Stromal cell of bone marrow (primary cell): ENCODE results near the gene DACH1.

Experiments
- DNase-seq: peaks from one replicate; pipeline ENCODE4 v3.0.0-alpha.2; 2012; ENCODE audit warnings: low read depth

Gene DACH1

DNA sequence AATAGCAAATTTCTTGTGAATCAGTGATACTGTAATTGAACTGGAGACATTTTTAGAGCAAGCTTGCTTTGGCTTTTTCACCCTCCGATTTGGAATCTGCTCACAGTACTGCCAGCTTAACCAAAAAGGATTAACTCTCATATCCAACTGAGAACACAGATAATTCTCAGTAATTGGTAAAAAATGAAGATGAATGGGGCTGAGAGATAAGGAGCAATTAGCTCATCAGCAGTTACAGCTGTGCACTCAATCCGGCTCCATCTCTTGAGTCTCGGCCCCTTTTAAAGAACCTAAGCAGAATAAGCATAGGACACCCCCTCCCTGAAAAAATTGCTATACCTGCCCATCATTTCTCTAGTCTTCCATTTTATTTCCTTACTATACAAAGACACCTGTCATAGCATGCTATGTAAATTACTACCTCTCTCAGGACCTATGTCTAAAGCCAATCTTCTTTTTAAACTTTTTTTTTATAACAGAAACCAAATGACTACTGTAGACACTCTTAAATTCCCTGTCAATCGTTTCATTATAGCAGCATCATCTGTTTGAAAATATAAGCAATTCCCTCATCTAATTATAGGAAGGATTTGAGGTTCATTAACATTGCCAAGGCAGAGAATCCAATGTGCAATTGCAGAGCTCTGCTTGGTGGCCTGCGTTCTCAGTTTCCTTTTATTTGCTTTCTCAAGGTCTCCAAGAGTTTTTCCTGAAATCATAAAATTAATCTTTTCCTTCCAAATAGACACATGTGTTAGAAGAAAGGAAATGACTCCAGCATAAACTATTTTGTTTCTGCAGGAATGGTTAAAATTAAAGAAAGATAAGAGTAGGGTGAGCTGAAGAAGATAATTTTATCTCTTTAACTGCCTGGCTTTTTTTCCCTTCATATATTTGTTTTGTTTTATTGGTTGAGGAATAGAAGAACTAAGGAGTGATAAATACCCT is 242.1 kb downstream of the DACH1 start:
- DNase-seq = no peak

- no peak for DNase-seq
These were observed 245.6 kb downstream of the DACH1 start for GRCh38 chr13:71621174-71622124.

GRCh38 chr13:71619096-71619495 is 247.9 kb downstream of the DACH1 start:
- DNase-seq = no peak

- no peak for DNase-seq
These were observed 248.8 kb downstream of the DACH1 start for GRCh38 chr13:71618159-71618558.

- DNase-seq = no peak
These were observed 249.7 kb downstream of the DACH1 start for GRCh38 chr13:71617265-71617664.

GRCh38 chr13:71613066-71613745 is 253.8 kb downstream of the DACH1 start:
- no peak for DNase-seq

- DNase-seq = no peak
These were observed 255.7 kb downstream of the DACH1 start for GRCh38 chr13:71611292-71611691.

DNA sequence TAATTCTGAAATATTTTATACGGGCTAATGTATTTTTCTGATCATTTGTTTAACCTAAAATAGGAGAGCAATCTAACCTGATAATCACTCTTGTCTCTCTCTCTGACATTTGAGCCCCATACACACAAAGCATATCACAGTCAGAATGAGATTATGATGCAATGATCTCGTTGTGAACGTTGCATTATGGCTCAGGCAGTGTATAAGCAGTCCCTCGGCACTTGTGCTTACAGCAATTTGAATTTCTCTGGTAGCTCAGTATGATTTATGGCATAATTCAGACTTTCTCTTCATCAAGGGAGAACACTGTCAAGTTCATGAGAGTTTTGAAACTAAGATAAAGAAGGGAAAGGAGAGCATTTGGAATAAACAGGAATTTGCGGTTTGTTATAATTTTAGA is 256.1 kb downstream of the DACH1 start:
- DNase-seq = no peak

- no peak for DNase-seq
These were observed 257.7 kb downstream of the DACH1 start for GRCh38 chr13:71609271-71609670.

DNA sequence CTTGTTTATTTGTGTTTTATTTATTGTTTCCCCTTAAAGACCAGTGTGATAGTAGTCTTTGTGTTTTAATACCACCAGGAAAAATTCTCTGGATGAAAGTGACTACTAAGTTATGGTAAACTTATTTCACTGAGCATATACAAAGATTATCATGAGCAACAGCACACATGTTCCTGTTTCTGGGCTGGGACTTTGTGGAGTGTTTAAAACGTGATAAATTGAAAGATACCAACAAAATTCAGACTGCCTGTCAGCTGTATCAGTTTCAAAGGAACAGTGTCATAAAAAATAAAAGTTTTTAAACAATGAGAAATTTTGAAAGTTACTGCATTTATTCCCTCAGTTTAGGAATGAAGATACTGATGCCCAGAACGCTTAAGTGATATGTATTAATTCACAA is 259.4 kb downstream of the DACH1 start:
- no peak for DNase-seq

- no peak for DNase-seq
These were observed 260.2 kb downstream of the DACH1 start for GRCh38 chr13:71606818-71607217.

GRCh38 chr13:71605744-71606143 is 261.3 kb downstream of the DACH1 start:
- no peak for DNase-seq

DNA sequence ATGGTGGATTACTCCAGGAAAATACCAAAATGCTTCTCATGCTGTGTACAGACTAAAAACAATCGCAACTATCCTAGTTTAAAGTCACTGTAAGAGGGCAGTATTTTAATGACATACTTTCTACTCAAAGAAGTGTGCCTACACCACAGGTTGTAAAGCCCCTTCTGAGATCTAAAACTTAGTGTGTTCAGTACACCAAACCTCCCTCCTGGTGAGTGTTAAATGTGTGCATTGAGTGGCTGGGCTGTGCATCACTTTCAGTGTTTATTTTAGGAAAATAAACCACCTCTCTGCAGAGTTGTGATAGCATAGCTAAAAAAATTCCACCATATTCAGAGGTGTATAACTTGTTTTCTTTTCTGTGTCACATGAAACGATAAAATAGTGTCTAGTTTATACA is 263.7 kb downstream of the DACH1 start:
- DNase-seq = no peak

- DNase-seq = no peak
These were observed 264.7 kb downstream of the DACH1 start for GRCh38 chr13:71602344-71602743.

- DNase-seq = no peak
These were observed 269.9 kb downstream of the DACH1 start for GRCh38 chr13:71597150-71597549.

DNA sequence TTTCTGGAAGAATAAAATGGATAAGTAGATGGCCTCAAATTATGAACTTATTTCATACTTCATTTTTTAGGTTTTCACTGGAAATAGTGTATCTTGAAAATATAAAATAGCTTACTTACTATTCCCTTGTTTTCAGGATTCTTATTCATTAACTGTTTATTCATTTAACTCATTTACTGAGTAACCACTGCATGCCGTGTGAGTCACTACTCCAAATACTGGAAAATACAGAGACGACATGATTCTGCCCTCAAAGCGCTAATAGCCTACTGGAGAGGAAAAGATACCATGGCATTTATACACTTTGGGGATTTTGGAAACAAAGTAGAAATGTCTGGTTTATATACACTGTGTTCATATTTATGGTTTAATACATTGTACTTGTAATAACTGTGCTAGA is 270.9 kb downstream of the DACH1 start:
- DNase-seq = no peak

DNA sequence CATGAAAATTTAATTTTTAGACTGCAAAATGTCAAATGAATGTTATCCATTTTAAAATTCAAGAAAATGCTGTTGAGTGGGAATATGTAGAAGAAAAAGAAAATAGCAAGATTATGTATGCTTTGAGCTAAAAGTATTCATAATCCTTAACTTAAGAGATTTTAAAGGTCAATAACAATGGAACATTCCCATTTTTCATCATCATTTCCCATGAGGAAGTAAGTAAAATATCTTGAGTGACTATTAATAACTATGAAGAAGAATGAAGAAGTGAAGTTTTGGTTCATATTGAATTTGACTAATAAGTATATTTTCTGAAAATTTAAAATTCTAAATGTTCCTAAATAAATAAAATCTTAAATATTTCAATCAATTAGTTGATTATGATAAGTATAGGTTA is 273.4 kb downstream of the DACH1 start:
- DNase-seq = no peak

DNA sequence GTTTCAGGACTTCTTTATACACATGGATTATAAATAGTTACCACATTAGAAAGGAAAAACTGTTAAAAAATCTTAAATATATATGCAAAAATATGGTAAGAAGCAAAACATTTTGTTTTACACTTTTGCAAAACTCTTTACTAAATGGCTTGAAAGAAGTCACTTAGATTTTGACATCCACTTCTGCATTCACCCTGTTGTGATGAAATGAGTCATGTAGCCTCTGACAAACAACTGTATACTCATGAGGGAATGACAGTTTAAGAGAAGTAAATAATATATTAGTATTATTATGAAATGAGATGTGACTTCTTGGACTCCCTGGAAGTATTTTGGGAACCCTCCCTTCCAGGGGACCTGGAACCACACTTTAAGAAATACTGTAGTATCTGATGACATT is 275.6 kb downstream of the DACH1 start:
- DNase-seq = no peak

GRCh38 chr13:71590654-71591148 is 276.3 kb downstream of the DACH1 start:
- DNase-seq = no peak

GRCh38 chr13:71589032-71589431 is 278.0 kb downstream of the DACH1 start:
- DNase-seq = no peak

- DNase-seq = no peak
These were observed 279.2 kb downstream of the DACH1 start for GRCh38 chr13:71587817-71588216.

DNA sequence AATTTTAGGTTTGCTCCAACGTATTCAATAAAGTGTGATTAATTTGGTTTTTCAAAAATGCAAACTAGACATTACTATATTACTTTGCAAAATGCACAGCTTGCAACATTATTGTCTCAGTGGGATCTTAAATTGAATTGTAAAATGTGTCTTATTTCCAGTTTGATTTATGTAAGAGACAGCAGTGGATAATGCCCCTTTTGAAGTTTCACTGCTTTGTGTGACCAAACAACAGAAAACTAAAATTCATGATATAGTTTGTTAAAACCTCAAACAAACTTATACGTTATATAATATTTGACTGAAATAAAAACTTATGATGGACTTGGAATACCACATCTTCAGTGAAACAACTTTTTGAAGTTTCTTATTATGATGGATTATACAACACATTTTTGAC is 279.8 kb downstream of the DACH1 start:
- DNase-seq = no peak
